SK-N-SH treated with all-trans-retinoic acid at 6 μM for 48 hours (cell line): ENCODE data around the gene LRFN2.

Source experiments
- ARNTL ChIP-seq: fragments of 450-650 bp; formaldehyde crosslinking; IDR thresholded peaks from 2 replicates; pipeline ENCODE4 v1.5.0; 2020; ENCODE audit warnings: low read depth, mild to moderate bottlenecking, moderate library complexity, borderline replicate concordance
- ESRRG ChIP-seq: fragments of 250-450 bp; sonication (Bioruptor Pico); IDR thresholded peaks from 2 replicates; pipeline ENCODE4 v1.6.1; 2021; ENCODE audit warnings: mild to moderate bottlenecking
- RARB ChIP-seq: fragments of 250-450 bp; sonication (Bioruptor Pico); IDR thresholded peaks from 2 replicates; pipeline ENCODE4 v1.8.0; 2021; ENCODE audit warnings: mild to moderate bottlenecking, moderate library complexity
- ZFP30 ChIP-seq: fragments of 450-650 bp; formaldehyde crosslinking; IDR thresholded peaks from 2 replicates; pipeline ENCODE4 v1.5.0; 2022; ENCODE audit warnings: mild to moderate bottlenecking, moderate library complexity

DNA sequence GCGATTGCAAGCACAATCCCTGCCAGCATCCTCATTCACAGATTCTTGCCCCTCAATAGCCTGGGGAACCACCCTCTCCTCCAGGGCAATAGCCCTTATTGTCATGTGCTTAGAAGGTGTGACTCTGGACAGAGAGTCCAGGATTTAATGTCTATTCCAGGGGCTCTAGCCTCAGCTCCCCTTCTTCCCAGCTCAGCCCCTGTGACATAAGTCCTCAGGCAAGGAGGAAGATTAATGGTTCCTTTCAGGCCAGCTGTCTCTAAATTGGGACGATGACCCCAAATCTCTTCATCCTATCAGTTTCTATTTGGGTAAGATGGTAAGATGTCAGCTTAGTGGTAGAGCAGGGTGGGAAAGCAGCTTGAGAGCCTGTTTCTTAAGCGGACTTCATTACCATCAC lies 8.1 kb downstream of the LRFN2 start:
- no peak for TF ChIP-seq RARB (CRISPR knock-in tag)
- TF ChIP-seq ZFP30 (CRISPR knock-in tag), result no peak
- TF ChIP-seq ARNTL (CRISPR knock-in tag), result no peak
- no peak for TF ChIP-seq ESRRG (CRISPR knock-in tag)
